ENCODE data around the gene MAP4K3. TPM values are rescaled to one million over a fixed set of nuclear protein-coding genes. Genes with fewer than 3 reads are reported as not detected.
"Not testable (repeated sequence)": the region's sequence is repeated elsewhere in the genome, so short reads cannot be mapped to it uniquely, and the experiment has no call there.

The MAP4K3 gene
- total RNA-seq, 1 donor from 2014 or later, result 58.1 TPM

DNA sequence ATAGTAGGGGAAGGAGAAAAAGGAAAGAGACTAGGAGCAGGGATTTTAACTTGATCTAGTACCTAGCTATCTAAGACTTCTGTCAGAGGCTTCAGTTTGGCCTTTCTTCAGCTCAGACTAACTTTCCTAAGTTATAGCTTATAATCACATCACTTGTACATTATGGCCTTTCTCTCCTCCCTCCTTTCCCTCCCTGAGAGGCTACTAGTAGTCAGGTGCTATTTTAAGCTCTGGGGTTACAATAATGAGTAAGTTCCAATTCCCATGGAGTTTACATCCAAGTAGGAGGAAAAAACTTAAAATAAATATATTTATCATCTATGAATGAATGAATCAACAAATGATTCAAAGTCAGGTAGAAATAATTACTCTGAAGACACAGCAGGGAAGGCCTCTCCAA, 102.6 kb downstream of the MAP4K3 start:
- Histone ChIP-seq H3K4me3 (ENCODE audit: insufficient read depth, low read depth, low read length) (no peak overlapping the region), H3K4me2 (ENCODE audit: low read length) (no peak overlapping the region), H3K79me2 (ENCODE audit: insufficient read depth, low read length) (peaks cover 4% of the 10 kb centered on the region), H3K9me3 (ENCODE audit: insufficient read depth, low read depth, low read length) (no peaks in the 10 kb centered on the region), H2AFZ (ENCODE audit: low read depth, low read length) (no peak overlapping the region), H3K36me3 (ENCODE audit: insufficient read depth, low read length) (peaks cover 3% of the 10 kb centered on the region), H3K4me1 (ENCODE audit: insufficient read depth, low read length) (no peaks in the 10 kb centered on the region), H3K27me3 (ENCODE audit: insufficient read depth, low read length) (no peaks in the 10 kb centered on the region), H3K27ac (ENCODE audit: low read depth, low read length) (no peak overlapping the region), H3K9ac (ENCODE audit: low read length) (no peak overlapping the region), H4K20me1 (ENCODE audit: insufficient read depth, low read length) (peaks cover 10% of the 10 kb centered on the region)
- Mint-ChIP-seq H3K27ac (ENCODE audit: unreplicated experiment) (no peak overlapping the region), H3K9me3 (ENCODE audit: unreplicated experiment) (no peaks in the 10 kb centered on the region), H3K27me3 (ENCODE audit: low read depth, unreplicated experiment) (no peaks in the 10 kb centered on the region), H3K4me1 (ENCODE audit: low read depth, unreplicated experiment) (peaks cover 10% of the 10 kb centered on the region), H3K4me3 (ENCODE audit: unreplicated experiment) (no peak overlapping the region), H3K36me3 (ENCODE audit: low read depth, unreplicated experiment) (peaks cover 13% of the 10 kb centered on the region)
- no peak for FAIRE-seq
- TF ChIP-seq EZH2 (IDR thresholded peaks at IDR 0.05; ENCODE audit: insufficient read depth, low read length), result no peak
- no peak for TF ChIP-seq CTCF (IDR thresholded peaks at IDR 0.05; ENCODE audit: insufficient read depth, low read depth, low read length)
- DNase-seq (ENCODE audit: low read depth), result no peak

GRCh38 chr2:39326644-39327043, 110.4 kb downstream of the MAP4K3 start:
- DNase-seq (ENCODE audit: low read depth), result no peak
- Mint-ChIP-seq H3K27me3 (ENCODE audit: low read depth, unreplicated experiment) (no peaks in the 10 kb centered on the region), H3K4me1 (ENCODE audit: low read depth, unreplicated experiment) (peaks cover 7% of the 10 kb centered on the region), H3K9me3 (ENCODE audit: unreplicated experiment) (no peaks in the 10 kb centered on the region), H3K4me3 (ENCODE audit: unreplicated experiment) (peak overlapping the region; percentile 28), H3K36me3 (ENCODE audit: low read depth, unreplicated experiment) (peaks cover 23% of the 10 kb centered on the region), H3K27ac (ENCODE audit: unreplicated experiment) (peak overlapping the region; percentile 78)
- Histone ChIP-seq H3K36me3 (ENCODE audit: insufficient read depth, low read length) (peaks cover 9% of the 10 kb centered on the region), H3K4me1 (ENCODE audit: insufficient read depth, low read length) (no peaks in the 10 kb centered on the region), H3K79me2 (ENCODE audit: insufficient read depth, low read length) (peaks cover 4% of the 10 kb centered on the region), H3K4me2 (ENCODE audit: low read length) (no peak overlapping the region), H2AFZ (ENCODE audit: low read depth, low read length) (no peak overlapping the region), H3K4me3 (ENCODE audit: insufficient read depth, low read depth, low read length) (no peak overlapping the region), H3K27me3 (ENCODE audit: insufficient read depth, low read length) (no peaks in the 10 kb centered on the region), H3K27ac (ENCODE audit: low read depth, low read length) (no peak overlapping the region), H3K9ac (ENCODE audit: low read length) (no peak overlapping the region), H4K20me1 (ENCODE audit: insufficient read depth, low read length) (no peaks in the 10 kb centered on the region), H3K9me3 (ENCODE audit: insufficient read depth, low read depth, low read length) (no peaks in the 10 kb centered on the region)
- no peak for FAIRE-seq
- TF ChIP-seq CTCF (IDR thresholded peaks at IDR 0.05; ENCODE audit: insufficient read depth, low read depth, low read length) (no peak), EZH2 (IDR thresholded peaks at IDR 0.05; ENCODE audit: insufficient read depth, low read length) (no peak)

DNA sequence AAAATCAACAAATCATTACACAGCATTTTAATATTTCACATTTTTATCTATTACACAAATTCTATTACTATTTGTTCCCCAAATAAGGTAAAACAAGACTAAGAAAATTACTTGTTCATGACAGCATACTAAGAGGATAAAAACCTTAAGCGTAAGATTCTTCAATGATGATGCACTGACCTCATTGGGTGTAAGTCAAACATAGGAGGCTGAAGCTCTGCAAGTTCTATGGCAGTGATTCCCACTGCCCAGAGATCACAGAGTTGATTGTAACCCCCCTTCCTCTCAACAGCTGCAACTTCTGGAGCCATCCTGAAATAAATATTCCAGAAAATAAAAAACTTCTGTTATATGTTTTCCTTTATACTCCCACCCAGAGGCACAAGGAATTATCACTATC, 111.1 kb downstream of the MAP4K3 start:
- no peaks in the 10 kb centered on the region for H3K27me3 ChIP-seq (ENCODE audit: insufficient read depth, low read length)
- H3K4me3 ChIP-seq (ENCODE audit: insufficient read depth, low read depth, low read length), result no peak overlapping the region
- Mint-ChIP-seq H3K4me1 (ENCODE audit: low read depth, unreplicated experiment) (peaks cover 3% of the 10 kb centered on the region), H3K36me3 (ENCODE audit: low read depth, unreplicated experiment) (peaks cover 22% of the 10 kb centered on the region), H3K9me3 (ENCODE audit: unreplicated experiment) (no peaks in the 10 kb centered on the region), H3K27me3 (ENCODE audit: low read depth, unreplicated experiment) (no peaks in the 10 kb centered on the region), H3K27ac (ENCODE audit: unreplicated experiment) (peak overlapping the region; percentile 78), H3K4me3 (ENCODE audit: unreplicated experiment) (no peak overlapping the region)
- H3K79me2 ChIP-seq (ENCODE audit: insufficient read depth, low read length), result peaks cover 4% of the 10 kb centered on the region
- no peak overlapping the region for H2AFZ ChIP-seq (ENCODE audit: low read depth, low read length)
- no peaks in the 10 kb centered on the region for H4K20me1 ChIP-seq (ENCODE audit: insufficient read depth, low read length)
- H3K9ac ChIP-seq (ENCODE audit: low read length), result no peak overlapping the region
- peaks cover 6% of the 10 kb centered on the region for H3K36me3 ChIP-seq (ENCODE audit: insufficient read depth, low read length)
- peak; percentile 41 for DNase-seq (ENCODE audit: low read depth)
- H3K4me2 ChIP-seq (ENCODE audit: low read length), result no peak overlapping the region
- TF ChIP-seq CTCF (IDR thresholded peaks at IDR 0.05; ENCODE audit: insufficient read depth, low read depth, low read length) (no peak), EZH2 (IDR thresholded peaks at IDR 0.05; ENCODE audit: insufficient read depth, low read length) (no peak)
- no peak for FAIRE-seq
- H3K4me1 ChIP-seq (ENCODE audit: insufficient read depth, low read length), result no peaks in the 10 kb centered on the region
- H3K9me3 ChIP-seq (ENCODE audit: insufficient read depth, low read depth, low read length), result no peaks in the 10 kb centered on the region
- H3K27ac ChIP-seq (ENCODE audit: low read depth, low read length), result no peak overlapping the region

- H3K36me3 Mint-ChIP-seq (ENCODE audit: low read depth, unreplicated experiment), result peaks cover 29% of the 10 kb centered on the region
- not testable (repeated sequence) for H3K36me3 ChIP-seq (ENCODE audit: insufficient read depth, low read length); DNase-seq (ENCODE audit: low read depth); H3K79me2 ChIP-seq (ENCODE audit: insufficient read depth, low read length); H3K9me3 ChIP-seq (ENCODE audit: insufficient read depth, low read depth, low read length); H3K27ac Mint-ChIP-seq (ENCODE audit: unreplicated experiment); H2AFZ ChIP-seq (ENCODE audit: low read depth, low read length); H3K9ac ChIP-seq (ENCODE audit: low read length); H3K27ac ChIP-seq (ENCODE audit: low read depth, low read length); H3K4me2 ChIP-seq (ENCODE audit: low read length); FAIRE-seq; H4K20me1 ChIP-seq (ENCODE audit: insufficient read depth, low read length); H3K4me1 ChIP-seq (ENCODE audit: insufficient read depth, low read length); H3K27me3 ChIP-seq (ENCODE audit: insufficient read depth, low read length); H3K4me3 ChIP-seq (ENCODE audit: insufficient read depth, low read depth, low read length); H3K4me3 Mint-ChIP-seq (ENCODE audit: unreplicated experiment); H3K27me3 Mint-ChIP-seq (ENCODE audit: low read depth, unreplicated experiment); H3K9me3 Mint-ChIP-seq (ENCODE audit: unreplicated experiment); H3K4me1 Mint-ChIP-seq (ENCODE audit: low read depth, unreplicated experiment)
Measured at GRCh38 chr2:39321056-39322035, 115.7 kb downstream of the MAP4K3 start.

Data from astrocyte (in vitro differentiated cells and primary cell).